IMR-90 (cell line): ENCODE results near the gene TNIP2. TPM values are rescaled to one million over a fixed set of nuclear protein-coding genes. Genes with fewer than 3 reads are reported as not detected.
A peak's percentile ranks its signal among the peaks of the same experiment; 100 is the strongest.

Source experiments
- ATAC-seq: fragments of 200-7000 bp; cut with Tn5 transposase; 2 replicates; pipeline ENCODE4 v1.9.1; 2020; ENCODE audit warnings: low read depth, mild to moderate bottlenecking, moderate library complexity
- BruUV-seq: library from RNA; stranded (reverse); fragments of 400-500 nt; replicated peaks from 2 replicates; lab custom pipeline; 2021; lab: Mats Ljungman, UMichigan
- CTCF ChIA-PET: fragments of 300-600 bp; formaldehyde crosslinking; extraction: SDS; loops from one replicate; lab custom pipeline; 2021; ENCODE audit warnings: antibody characterized with exemption; lab: Yijun Ruan, JAX
- POLR2A ChIA-PET: fragments of 300-600 bp; sonication (Branson Sonifier 250); formaldehyde crosslinking; loops from one replicate; lab custom pipeline; 2022; ENCODE audit warnings: antibody characterized with exemption; ENCODE audit not compliant: unreplicated experiment; lab: Charles Lee
- DNase-seq: peaks from one replicate; pipeline ENCODE4 v3.0.0; 2013
- H2AFZ ChIP-seq: replicated peaks from 2 replicates; pipeline ENCODE3; 2013; ENCODE audit warnings: low read length, mild to moderate bottlenecking; ENCODE audit not compliant: poor library complexity
- H2AK5ac ChIP-seq: 2 replicates; pipeline ENCODE4 v1.6.1; 2013; ENCODE audit warnings: low read depth, low read length, inconsistent platforms
- H2AK9ac ChIP-seq: replicated peaks from 2 replicates; pipeline ENCODE3; 2013; ENCODE audit warnings: mild to moderate bottlenecking, low read depth, low read length, moderate library complexity; ENCODE audit not compliant: poor library complexity
- H2BK120ac ChIP-seq: 2 replicates; pipeline ENCODE4 v1.6.1; 2013; ENCODE audit warnings: low read depth, low read length, inconsistent platforms
- H2BK15ac ChIP-seq: 3 replicates; pipeline ENCODE4 v1.6.1; 2013; ENCODE audit warnings: low read depth, low read length, inconsistent platforms
- H2BK20ac ChIP-seq: 2 replicates; pipeline ENCODE4 v1.6.1; 2013; ENCODE audit warnings: low read depth, mild to moderate bottlenecking, inconsistent platforms, low read length, moderate library complexity
- H2BK5ac ChIP-seq: 2 replicates; pipeline ENCODE4 v1.6.1; 2013; ENCODE audit warnings: mild to moderate bottlenecking, low read depth, low read length, inconsistent platforms; ENCODE audit not compliant: poor library complexity, severe bottlenecking
- H3K14ac ChIP-seq: replicated peaks from 2 replicates; pipeline ENCODE4 v1.6.1; 2013; ENCODE audit warnings: low read depth, low read length, inconsistent platforms
- H3K18ac ChIP-seq: 2 replicates; pipeline ENCODE4 v1.6.1; 2013; ENCODE audit warnings: low read depth, low read length, control low read depth
- H3K23ac ChIP-seq: 2 replicates; pipeline ENCODE4 v1.6.1; 2013; ENCODE audit warnings: low read depth, low read length, inconsistent platforms
- H3K27ac ChIP-seq: 2 replicates; pipeline ENCODE4 v1.5.1; 2013; ENCODE audit warnings: mild to moderate bottlenecking, control low read depth, low read length; ENCODE audit not compliant: insufficient read depth
- H3K27me3 ChIP-seq: 2 replicates; pipeline ENCODE4 v1.6.1; 2013; ENCODE audit warnings: low read length; ENCODE audit not compliant: control insufficient read depth, insufficient read depth
- H3K36me3 ChIP-seq: 2 replicates; pipeline ENCODE4 v1.6.1; 2013; ENCODE audit warnings: low read length, mixed read lengths; ENCODE audit not compliant: control insufficient read depth, insufficient read depth
- H3K4ac ChIP-seq: 2 replicates; pipeline ENCODE4 v1.6.1; 2013; ENCODE audit warnings: low read depth, low read length, inconsistent platforms
- H3K4me1 ChIP-seq: 2 replicates; pipeline ENCODE4 v1.6.1; 2013; ENCODE audit warnings: low read length, mixed read lengths; ENCODE audit not compliant: control insufficient read depth, insufficient read depth
- H3K4me2 ChIP-seq: 2 replicates; pipeline ENCODE4 v1.6.1; 2013; ENCODE audit warnings: low read depth, mild to moderate bottlenecking, control low read depth, low read length, moderate library complexity
- H3K4me3 ChIP-seq: 2 replicates; pipeline ENCODE4 v1.5.1; 2013; ENCODE audit warnings: low read depth, mild to moderate bottlenecking, control low read depth, low read length, moderate library complexity; ENCODE audit not compliant: insufficient read depth
- H3K56ac ChIP-seq: 2 replicates; pipeline ENCODE4 v1.6.1; 2013; ENCODE audit warnings: low read length, inconsistent platforms; ENCODE audit not compliant: insufficient read depth; ENCODE audit errors: extremely low read depth
- H3K79me1 ChIP-seq, 2 experiments: 2 replicates each; pipeline ENCODE4 v1.6.1; 2013; ENCODE audit warnings: low read length in 2 of 2, inconsistent platforms in 1 of 2, low read depth in 1 of 2
- H3K9ac ChIP-seq: 2 replicates; pipeline ENCODE4 v1.6.1; 2013; ENCODE audit warnings: low read depth, low read length, control low read depth
- H3K9me1 ChIP-seq: 2 replicates; pipeline ENCODE4 v1.6.1; 2013; ENCODE audit warnings: low read length, inconsistent platforms; ENCODE audit not compliant: insufficient read depth
- H3K9me3 ChIP-seq: 2 replicates; pipeline ENCODE4 v1.6.1; 2013; ENCODE audit warnings: low read length; ENCODE audit not compliant: control insufficient read depth, insufficient read depth
- H4K20me1 ChIP-seq: 2 replicates; pipeline ENCODE4 v1.6.1; 2013; ENCODE audit warnings: low read length, inconsistent platforms; ENCODE audit not compliant: insufficient read depth
- H4K5ac ChIP-seq: 2 replicates; pipeline ENCODE4 v1.6.1; 2013; ENCODE audit warnings: mild to moderate bottlenecking, low read depth, low read length, control low read depth
- H4K8ac ChIP-seq, 2 experiments: 2 replicates each; pipeline ENCODE4 v1.6.1; 2013; ENCODE audit warnings: low read depth in 2 of 2, low read length in 2 of 2, control low read depth in 1 of 2, inconsistent platforms in 1 of 2
- H4K91ac ChIP-seq: 2 replicates; pipeline ENCODE4 v1.6.1; 2013; ENCODE audit warnings: low read depth, low read length, inconsistent platforms; ENCODE audit not compliant: insufficient read depth
- BHLHE40 ChIP-seq: fragments of 150-350 bp; IDR thresholded peaks from 2 replicates; pipeline ENCODE4 v1.6.1; 2016; ENCODE audit warnings: mild to moderate bottlenecking, low read depth, low read length
- CEBPB ChIP-seq: IDR thresholded peaks from 2 replicates; pipeline ENCODE4 v1.6.1; 2012; ENCODE audit warnings: low read depth, low read length, improper control_type of control experiment
- FOS ChIP-seq: fragments of 150-350 bp; IDR thresholded peaks from 2 replicates; pipeline ENCODE4 v1.6.1; 2016; ENCODE audit warnings: low read depth, low read length
- MAZ ChIP-seq: IDR thresholded peaks from 2 replicates; pipeline ENCODE4 v1.6.1; 2012; ENCODE audit warnings: low read depth, mild to moderate bottlenecking, low read length, improper control_type of control experiment, moderate library complexity, borderline replicate concordance
- MXI1 ChIP-seq: IDR thresholded peaks from 2 replicates; pipeline ENCODE4 v1.6.1; 2012; ENCODE audit warnings: low read depth, mild to moderate bottlenecking, low read length, moderate library complexity, borderline replicate concordance
- NFE2L2 ChIP-seq: fragments of 150-350 bp; IDR thresholded peaks from 2 replicates; pipeline ENCODE4 v1.6.1; 2016; ENCODE audit warnings: low read depth, mild to moderate bottlenecking, low read length
- POLR2A ChIP-seq: IDR thresholded peaks from 2 replicates; pipeline ENCODE4 v1.6.1; 2012; ENCODE audit warnings: mild to moderate bottlenecking, low read depth, low read length
- RAD21 ChIP-seq: IDR thresholded peaks from 2 replicates; pipeline ENCODE4 v1.6.1; 2012; ENCODE audit warnings: low read length, improper control_type of control experiment
- RFX5 ChIP-seq: IDR thresholded peaks from 2 replicates; pipeline ENCODE4 v1.8.0; 2012; ENCODE audit warnings: low read depth, mild to moderate bottlenecking, low read length, moderate library complexity
- SMC3 ChIP-seq: fragments of 150-350 bp; IDR thresholded peaks from 2 replicates; pipeline ENCODE4 v1.6.1; 2016; ENCODE audit warnings: low read depth, mild to moderate bottlenecking, antibody characterized with exemption, low read length, moderate library complexity
- WGBS, 2 experiments: methylation state at CpG; one replicate each; pipeline versions ENCODE4 v1.1.5 to v1.1.7; 2013; ENCODE audit warnings: missing lambda C conversion rate in 2 of 2; ENCODE audit not compliant: insufficient read length in 1 of 2; ENCODE audit errors: extremely low coverage in 2 of 2; 5-methylcytosine and 5-hydroxymethylcytosine counted together
- dilution Hi-C: fragments of 300-500 bp; cut with HindIII; formaldehyde crosslinking; loops from one replicate; pipeline ENCODE4 v1.14.3; 2018; ENCODE audit warnings: low sequenced_read_pairs; ENCODE audit not compliant: unreplicated experiment
- in situ Hi-C: fragments of 300-500 bp; cut with MboI; formaldehyde crosslinking; loops from 3 replicates; pipeline ENCODE4 v1.14.3; 2019; ENCODE audit warnings: low sequenced_read_pairs, inconsistent platforms, mixed read lengths
- intact Hi-C: fragments of 100-400 bp; cut with micrococcal nuclease; formaldehyde crosslinking; loops from 2 replicates; pipeline ENCODE4 v1.10.0; 2022
- polyA plus RNA-seq, 3 experiments: library from polyadenylated mRNA; depleted of rRNA; stranded (reverse); fragments of >200 nt; gene quantifications; 2 replicates each; pipeline ENCODE4 v1.2.3, GENCODE V29; 2012; ENCODE audit warnings: low replicate concordance in 1 of 3
- total RNA-seq: library from RNA; depleted of rRNA; stranded (reverse); fragments of >200 nt; gene quantifications from 2 replicates; pipeline ENCODE4 v1.2.3, GENCODE V29; 2012
- TF ChIP-seq, protein P1 (sequence below): fragments of 150-350 bp; IDR thresholded peaks from 2 replicates; pipeline ENCODE4 v1.6.1; 2016; ENCODE audit warnings: low read depth, mild to moderate bottlenecking, low read length, moderate library complexity, borderline replicate concordance
- TF ChIP-seq, protein P2 (sequence below): fragments of 150-350 bp; IDR thresholded peaks from 2 replicates; pipeline ENCODE4 v1.6.1; 2017; ENCODE audit warnings: mild to moderate bottlenecking, antibody characterized with exemption, low read length, low read depth
- TF ChIP-seq, protein P3 (sequence below): conservative IDR thresholded peaks from 2 replicates; pipeline ENCODE4 v1.5.1; 2012; ENCODE audit warnings: mild to moderate bottlenecking, low read depth, low read length, improper control_type of control experiment

The TNIP2 gene
- total and polyA plus RNA-seq, 2 of the 4 experiments (the other 2 are of a cell fraction): 33.3 to 38.5 TPM

GRCh38 chr4:2795893-2796848 is 40.0 kb upstream of the TNIP2 start:
- no TSS peak for BruUV-seq
- no peaks in the 10 kb centered on the region for H3K27me3 ChIP-seq
- H3K4ac ChIP-seq: peak overlapping the region; percentile 69
- peak overlapping the region; percentile 71 for H4K91ac ChIP-seq
- dilution Hi-C loops: no loop called here
- peak overlapping the region; percentile 50 for H2BK5ac ChIP-seq
- H4K5ac ChIP-seq: peak overlapping the region; percentile 41; the same call in 1 of the 2 replicates
- H3K18ac ChIP-seq: peak overlapping the region; percentile 39; the same call in 1 of the 2 replicates
- H2BK20ac ChIP-seq: no peak overlapping the region; the same call in 1 of the 2 replicates
- H2AK5ac ChIP-seq: peak overlapping the region; percentile 99
- no peak overlapping the region for H2BK15ac ChIP-seq
- H3K4me2 ChIP-seq: no peak overlapping the region; the same call in 1 of the 2 replicates
- peak overlapping the region; percentile 32 for H3K27ac ChIP-seq
- H3K4me3 ChIP-seq: no peak overlapping the region
- H2AFZ ChIP-seq: peak overlapping the region; percentile 73
- 66% methylated on average over 8 of the region's 27 CpGs; no CpG with 5 or more reads in 1 of the 2 experiments for WGBS, 2 experiments
- H3K23ac ChIP-seq: no peak overlapping the region
- intact Hi-C loops: no loop called here
- peaks cover 54% of the 10 kb centered on the region for H3K4me1 ChIP-seq
- POLR2A ChIA-PET: no interaction called here
- no peaks in the 10 kb centered on the region; the same call in 1 of the 2 replicates for H4K20me1 ChIP-seq
- H3K9me1 ChIP-seq: peaks cover 16% of the 10 kb centered on the region
- H2AK9ac ChIP-seq: peak overlapping the region; percentile 100
- ATAC-seq (peak; percentile 15), DNase-seq (peak; percentile 52)
- H4K8ac ChIP-seq: peak overlapping the region; percentile 19 to 75; a peak in 1 of 4 replicates
- peaks cover 12 to 73% of the 10 kb centered on the region in 2 experiments; a peak in 3 of 4 replicates for H3K79me1 ChIP-seq
- H2BK120ac ChIP-seq: peak overlapping the region; percentile 26
- H3K9ac ChIP-seq: no peak overlapping the region
- no peak overlapping the region for H3K56ac ChIP-seq
- H3K14ac ChIP-seq: peak overlapping the region; percentile 52; the same call in 1 of the 2 replicates
- H3K36me3 ChIP-seq: no peaks in the 10 kb centered on the region
- CTCF ChIA-PET: no interaction called here
- no peaks in the 10 kb centered on the region for H3K9me3 ChIP-seq
- in situ Hi-C loops: no loop called here
- no peak for TF ChIP-seq SMC3
- TF ChIP-seq RFX5: no peak
- TF ChIP-seq RAD21: no peak
- no peak for TF ChIP-seq CEBPB
- no peak; the same call in 1 of the 2 replicates for TF ChIP-seq MAZ
- no peak for TF ChIP-seq MXI1
- TF ChIP-seq NFE2L2: no peak
- TF ChIP-seq BHLHE40: no peak
- TF ChIP-seq, protein P1, sequence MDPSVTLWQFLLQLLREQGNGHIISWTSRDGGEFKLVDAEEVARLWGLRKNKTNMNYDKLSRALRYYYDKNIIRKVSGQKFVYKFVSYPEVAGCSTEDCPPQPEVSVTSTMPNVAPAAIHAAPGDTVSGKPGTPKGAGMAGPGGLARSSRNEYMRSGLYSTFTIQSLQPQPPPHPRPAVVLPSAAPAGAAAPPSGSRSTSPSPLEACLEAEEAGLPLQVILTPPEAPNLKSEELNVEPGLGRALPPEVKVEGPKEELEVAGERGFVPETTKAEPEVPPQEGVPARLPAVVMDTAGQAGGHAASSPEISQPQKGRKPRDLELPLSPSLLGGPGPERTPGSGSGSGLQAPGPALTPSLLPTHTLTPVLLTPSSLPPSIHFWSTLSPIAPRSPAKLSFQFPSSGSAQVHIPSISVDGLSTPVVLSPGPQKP: no peak
- TF ChIP-seq, protein P2, sequence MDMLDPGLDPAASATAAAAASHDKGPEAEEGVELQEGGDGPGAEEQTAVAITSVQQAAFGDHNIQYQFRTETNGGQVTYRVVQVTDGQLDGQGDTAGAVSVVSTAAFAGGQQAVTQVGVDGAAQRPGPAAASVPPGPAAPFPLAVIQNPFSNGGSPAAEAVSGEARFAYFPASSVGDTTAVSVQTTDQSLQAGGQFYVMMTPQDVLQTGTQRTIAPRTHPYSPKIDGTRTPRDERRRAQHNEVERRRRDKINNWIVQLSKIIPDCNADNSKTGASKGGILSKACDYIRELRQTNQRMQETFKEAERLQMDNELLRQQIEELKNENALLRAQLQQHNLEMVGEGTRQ: no peak
- TF ChIP-seq FOS: no peak
- TF ChIP-seq POLR2A: no peak
- TF ChIP-seq, protein P3, sequence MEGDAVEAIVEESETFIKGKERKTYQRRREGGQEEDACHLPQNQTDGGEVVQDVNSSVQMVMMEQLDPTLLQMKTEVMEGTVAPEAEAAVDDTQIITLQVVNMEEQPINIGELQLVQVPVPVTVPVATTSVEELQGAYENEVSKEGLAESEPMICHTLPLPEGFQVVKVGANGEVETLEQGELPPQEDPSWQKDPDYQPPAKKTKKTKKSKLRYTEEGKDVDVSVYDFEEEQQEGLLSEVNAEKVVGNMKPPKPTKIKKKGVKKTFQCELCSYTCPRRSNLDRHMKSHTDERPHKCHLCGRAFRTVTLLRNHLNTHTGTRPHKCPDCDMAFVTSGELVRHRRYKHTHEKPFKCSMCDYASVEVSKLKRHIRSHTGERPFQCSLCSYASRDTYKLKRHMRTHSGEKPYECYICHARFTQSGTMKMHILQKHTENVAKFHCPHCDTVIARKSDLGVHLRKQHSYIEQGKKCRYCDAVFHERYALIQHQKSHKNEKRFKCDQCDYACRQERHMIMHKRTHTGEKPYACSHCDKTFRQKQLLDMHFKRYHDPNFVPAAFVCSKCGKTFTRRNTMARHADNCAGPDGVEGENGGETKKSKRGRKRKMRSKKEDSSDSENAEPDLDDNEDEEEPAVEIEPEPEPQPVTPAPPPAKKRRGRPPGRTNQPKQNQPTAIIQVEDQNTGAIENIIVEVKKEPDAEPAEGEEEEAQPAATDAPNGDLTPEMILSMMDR: no peak
